ENCODE data around the gene F2R.
A peak's percentile ranks its signal among the peaks of the same experiment; 100 is the strongest.

F2R gene

GRCh38 chr5:76709762-76710161 lies 6.2 kb upstream of the F2R start:
- no peaks in the 10 kb centered on the region for H3K4me1 Mint-ChIP-seq
- H3K9me3 Mint-ChIP-seq = peaks cover 7% of the 10 kb centered on the region
- no peak for DNase-seq
- H3K4me3 Mint-ChIP-seq = no peak overlapping the region
- TF ChIP-seq CTCF (IDR thresholded peaks at IDR 0.05) = no peak
- peaks cover 36% of the 10 kb centered on the region for H3K27me3 Mint-ChIP-seq (ENCODE audit: low read depth, poor library complexity)
- no peak overlapping the region for H3K27ac Mint-ChIP-seq
- H3K36me3 Mint-ChIP-seq (ENCODE audit: low read depth) = no peaks in the 10 kb centered on the region

DNA sequence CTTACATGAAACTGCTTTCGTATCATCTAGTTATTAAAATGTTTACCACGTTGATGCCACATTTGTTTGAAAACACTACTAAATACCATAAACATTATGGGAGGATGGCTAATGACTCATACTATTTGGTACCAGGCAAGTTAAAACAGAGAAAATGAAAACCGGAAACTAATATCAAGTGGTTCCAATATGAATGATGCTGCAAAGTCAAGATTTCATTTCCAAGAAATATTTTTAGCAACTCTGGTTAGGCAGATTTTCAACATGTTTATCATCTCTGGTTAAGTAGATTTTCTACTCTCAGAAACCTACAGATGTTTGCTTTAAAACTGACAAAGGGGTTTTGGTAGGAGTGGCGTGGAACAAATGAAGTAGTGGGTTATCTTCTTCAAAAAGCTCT lies 4.9 kb upstream of the F2R start:
- no peak for TF ChIP-seq CTCF (IDR thresholded peaks at IDR 0.05)
- no peak for DNase-seq
- Mint-ChIP-seq H3K4me3 (no peak overlapping the region), H3K27me3 (ENCODE audit: low read depth, poor library complexity) (peaks cover 45% of the 10 kb centered on the region), H3K4me1 (no peaks in the 10 kb centered on the region), H3K9me3 (peaks cover 7% of the 10 kb centered on the region), H3K36me3 (ENCODE audit: low read depth) (no peaks in the 10 kb centered on the region), H3K27ac (no peak overlapping the region)

- no peak for TF ChIP-seq CTCF (IDR thresholded peaks at IDR 0.05)
- DNase-seq = peak; percentile 51
- H3K4me3 Mint-ChIP-seq = peak overlapping the region; percentile 94
- peaks cover 24% of the 10 kb centered on the region for H3K4me1 Mint-ChIP-seq
- H3K27ac Mint-ChIP-seq = no peak overlapping the region
- peaks cover 9% of the 10 kb centered on the region for H3K36me3 Mint-ChIP-seq (ENCODE audit: low read depth)
- H3K27me3 Mint-ChIP-seq (ENCODE audit: low read depth, poor library complexity) = peaks cover 54% of the 10 kb centered on the region
- peaks cover 7% of the 10 kb centered on the region for H3K9me3 Mint-ChIP-seq
Measured at GRCh38 chr5:76714751-76715485, 1.0 kb upstream of the F2R start.

DNA sequence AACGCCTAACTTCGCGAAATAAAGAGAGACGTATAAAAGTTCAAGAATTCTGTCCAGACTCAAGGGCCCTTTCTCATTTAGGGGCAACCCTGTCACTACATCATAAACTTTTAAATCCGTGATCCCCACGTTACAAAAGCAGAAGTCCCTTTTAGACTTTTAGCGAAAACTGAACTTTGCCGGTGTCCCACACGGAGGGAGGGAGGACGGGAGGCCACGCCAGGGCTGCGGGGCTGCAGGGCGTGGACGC lies 515 bp upstream of the F2R start:
- TF ChIP-seq CTCF (IDR thresholded peaks at IDR 0.05) = no peak
- Mint-ChIP-seq H3K36me3 (ENCODE audit: low read depth) (peaks cover 9% of the 10 kb centered on the region), H3K27ac (no peak overlapping the region), H3K9me3 (peaks cover 7% of the 10 kb centered on the region), H3K27me3 (ENCODE audit: low read depth, poor library complexity) (peaks cover 52% of the 10 kb centered on the region), H3K4me3 (peak overlapping the region; percentile 94), H3K4me1 (peaks cover 24% of the 10 kb centered on the region)
- DNase-seq = no peak

DNA sequence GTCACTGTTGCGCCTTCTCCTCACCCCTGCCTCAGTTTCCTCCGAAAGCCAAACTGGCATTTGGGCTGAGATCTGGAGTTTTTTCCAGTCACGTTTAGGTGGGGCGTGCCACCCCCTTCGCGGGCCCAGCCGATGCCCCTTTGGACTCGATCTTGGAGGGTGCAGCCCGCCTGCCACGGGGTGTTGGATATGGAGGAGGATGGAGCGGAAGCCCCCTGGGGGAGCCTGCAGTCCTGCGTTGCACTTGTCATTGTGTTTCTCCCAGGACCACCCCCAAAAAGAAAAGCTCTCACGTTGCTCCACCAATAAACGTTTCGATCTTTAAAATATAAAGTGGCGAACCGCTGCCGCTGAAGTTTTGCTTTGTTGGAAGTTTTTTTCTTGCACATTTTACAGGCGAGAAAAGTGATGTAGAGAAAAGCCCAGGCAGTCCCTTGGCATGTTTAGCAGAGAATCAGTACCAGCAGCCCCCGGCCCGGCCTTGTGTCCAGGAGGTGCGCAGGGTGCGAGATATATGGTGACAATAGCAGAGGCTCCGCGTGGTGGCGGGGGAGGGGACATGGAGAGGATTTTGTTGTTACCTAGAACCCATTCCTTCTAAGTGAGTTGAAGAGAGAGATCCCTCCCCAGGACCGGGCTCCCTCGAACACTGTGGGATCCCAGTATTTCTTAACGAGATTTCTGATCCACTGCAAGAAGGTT lies 681 bp downstream of the F2R start:
- no peak for TF ChIP-seq CTCF (IDR thresholded peaks at IDR 0.05)
- peak; percentile 51 for DNase-seq
- Mint-ChIP-seq H3K4me3 (peak overlapping the region; percentile 94), H3K27ac (no peak overlapping the region), H3K9me3 (peaks cover 4% of the 10 kb centered on the region), H3K36me3 (ENCODE audit: low read depth) (peaks cover 9% of the 10 kb centered on the region), H3K4me1 (peaks cover 24% of the 10 kb centered on the region), H3K27me3 (ENCODE audit: low read depth, poor library complexity) (peaks cover 46% of the 10 kb centered on the region)

All from nephron progenitor cell (in vitro differentiated cells).